ENCODE data around the gene AIM2. TPM values are rescaled to one million over a fixed set of nuclear protein-coding genes. Genes with fewer than 3 reads are reported as not detected.

Gene AIM2
- total and polyA plus RNA-seq, 4 donors = 0.28 to 0.42 (median 0.31) TPM

DNA sequence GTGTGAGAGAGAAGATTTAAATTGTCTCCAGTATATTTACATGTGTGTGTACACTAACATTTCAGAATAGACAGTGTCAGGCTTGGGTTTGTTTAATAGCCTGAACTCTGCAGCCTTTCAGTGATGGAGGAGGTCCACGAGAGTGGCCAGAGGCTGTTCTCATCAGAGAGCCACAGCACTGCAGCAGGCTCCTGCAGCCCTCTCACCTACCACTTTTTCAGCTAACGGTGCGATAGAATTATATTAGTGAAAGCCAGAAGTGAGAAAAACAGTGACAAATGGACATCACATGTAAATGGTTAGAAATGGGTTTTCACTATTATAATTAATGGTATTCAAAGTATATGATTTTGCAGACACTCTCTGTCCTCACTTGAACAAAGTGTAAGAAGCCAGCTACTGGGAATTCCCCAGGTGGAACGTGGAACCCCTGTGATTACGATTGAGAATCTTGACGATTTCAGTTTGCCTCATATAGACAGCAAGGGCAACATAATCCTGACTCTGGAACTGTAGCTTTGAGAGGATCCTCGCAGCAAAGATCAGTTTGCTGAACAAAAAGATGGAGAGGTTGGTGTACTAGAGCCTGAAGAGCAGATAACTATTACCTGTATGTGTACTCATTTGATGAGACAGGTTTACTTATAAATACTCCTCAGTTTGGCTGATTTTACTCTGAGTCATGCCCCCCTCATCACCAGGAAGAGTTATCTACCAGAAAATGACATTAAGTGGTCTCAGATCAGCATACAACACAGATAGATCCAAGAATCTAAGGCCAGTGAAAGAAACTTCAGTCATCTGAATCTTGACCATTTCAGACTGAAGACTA is 35.5 kb downstream of the AIM2 start:
- Histone ChIP-seq H3K36me3 (ENCODE audit: control insufficient read depth in 4 of 4, insufficient read depth in 3 of 4, low read depth in 1 of 4, low read length in 3 of 4) (peaks cover 0 to 15% (median 6%) of the 10 kb centered on the region in 4 donors), H3K9ac (ENCODE audit: low read depth in 1 of 2, low read length in 2 of 2) (no peak overlapping the region), H3K27me3 (ENCODE audit: control insufficient read depth in 4 of 4, insufficient read depth in 4 of 4, low read length in 3 of 4) (no peaks in the 10 kb centered on the region), H3K9me3 (ENCODE audit: control insufficient read depth in 4 of 4, low read length in 3 of 4) (no peaks in the 10 kb centered on the region), H3K4me1 (ENCODE audit: control insufficient read depth in 4 of 4, insufficient read depth in 4 of 4, low read length in 3 of 4) (no peaks in the 10 kb centered on the region), H3K27ac (ENCODE audit: low read depth in 1 of 2, low read length in 2 of 2) (no peak overlapping the region), H3K4me3 (ENCODE audit: low read depth in 1 of 3, low read length in 3 of 3) (no peak overlapping the region)
- 78% methylated on average over 7 of the region's 7 CpGs for WGBS
- TF ChIP-seq HNF4A (conservative IDR thresholded peaks at IDR 0.05) (no peak), FOXA1 (IDR thresholded peaks at IDR 0.05) (no peak), NR2F2 (IDR thresholded peaks at IDR 0.05) (no peak), REST (IDR thresholded peaks at IDR 0.05) (no peak), JUND (IDR thresholded peaks at IDR 0.05) (no peak), GABPA (IDR thresholded peaks at IDR 0.05 in 1 of 2, conservative IDR thresholded peaks at IDR 0.05 in 1 of 2) (no peak), SP1 (IDR thresholded peaks at IDR 0.05) (no peak)
- no peak for DNase-seq (ENCODE audit: low spot score)

DNA sequence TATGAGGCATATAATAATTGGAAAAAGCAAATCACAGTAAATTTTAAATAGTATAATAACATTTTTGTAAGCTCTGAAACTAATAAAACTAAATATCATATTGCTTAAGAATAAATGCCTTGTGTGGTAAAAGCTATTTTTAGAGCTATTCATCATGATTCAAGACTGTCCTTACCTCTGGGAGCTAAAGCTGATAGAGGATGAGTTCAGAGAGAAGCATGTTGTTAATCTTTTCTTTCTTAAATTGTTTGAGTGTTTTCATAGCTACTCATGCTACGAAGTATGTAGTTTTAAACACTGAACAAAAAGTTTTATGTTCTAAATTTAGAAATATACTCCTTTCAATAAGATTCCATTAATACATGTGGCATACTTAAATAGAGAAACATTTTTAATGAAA is 36.4 kb downstream of the AIM2 start:
- Histone ChIP-seq H3K36me3 (ENCODE audit: control insufficient read depth in 4 of 4, insufficient read depth in 3 of 4, low read depth in 1 of 4, low read length in 3 of 4) (peaks cover 0 to 15% (median 9%) of the 10 kb centered on the region in 4 donors), H3K4me3 (ENCODE audit: low read depth in 1 of 3, low read length in 3 of 3) (no peak overlapping the region), H3K27me3 (ENCODE audit: control insufficient read depth in 4 of 4, insufficient read depth in 4 of 4, low read length in 3 of 4) (no peaks in the 10 kb centered on the region), H3K4me1 (ENCODE audit: control insufficient read depth in 4 of 4, insufficient read depth in 4 of 4, low read length in 3 of 4) (no peaks in the 10 kb centered on the region), H3K27ac (ENCODE audit: low read depth in 1 of 2, low read length in 2 of 2) (no peak overlapping the region), H3K9me3 (ENCODE audit: control insufficient read depth in 4 of 4, low read length in 3 of 4) (no peaks in the 10 kb centered on the region), H3K9ac (ENCODE audit: low read depth in 1 of 2, low read length in 2 of 2) (no peak overlapping the region)
- TF ChIP-seq CTCF (IDR thresholded peaks at IDR 0.05; ENCODE audit: low read depth, low read length, missing input control) (no peak), TAF1 (conservative IDR thresholded peaks at IDR 0.05) (no peak), SP1 (IDR thresholded peaks at IDR 0.05) (no peak), RAD21 (IDR thresholded peaks at IDR 0.05) (no peak), YY1 (IDR thresholded peaks at IDR 0.05) (no peak), RXRA (IDR thresholded peaks at IDR 0.05) (no peak), GABPA (IDR thresholded peaks at IDR 0.05 in 1 of 2, conservative IDR thresholded peaks at IDR 0.05 in 1 of 2) (no peak), EGR1 (IDR thresholded peaks at IDR 0.05; ENCODE audit: low read depth in 2 of 2) (no peak), HNF4G (IDR thresholded peaks at IDR 0.05) (no peak)
- no peak for DNase-seq (ENCODE audit: low spot score)
- whole genome bisulfite sequencing = 73% methylated on average over 1 of the region's 1 CpG

Data from liver (tissue), 9 donors.